Ecto neural progenitor cell (in vitro differentiated cells): ENCODE data around the gene LPP.

ENCODE experiments used
- DNase-seq: peaks from one replicate; pipeline ENCODE4 v3.0.0-alpha.2; 2018; ENCODE audit warnings: low spot score

The LPP gene

GRCh38 chr3:188877381-188877780, 723.4 kb downstream of the LPP start:
- no peak for DNase-seq

DNA sequence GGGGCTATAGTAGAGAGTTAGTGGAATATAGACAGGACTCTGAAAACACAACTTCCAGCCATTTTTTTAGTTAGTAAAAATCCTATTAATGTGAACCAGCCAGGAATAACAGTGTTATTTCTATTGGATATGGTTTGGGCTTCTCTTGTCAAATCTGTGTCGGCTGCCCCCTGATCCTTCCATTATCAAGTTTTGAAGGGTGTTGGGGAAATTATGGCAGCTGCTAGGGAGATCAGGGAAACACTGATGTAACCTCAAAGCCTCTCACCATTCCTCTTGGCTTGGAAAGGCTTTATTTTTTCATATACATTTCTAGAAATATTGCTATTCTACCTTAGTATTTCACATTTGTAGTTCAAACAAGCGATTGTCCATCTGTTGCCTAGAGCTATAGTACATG, 724.1 kb downstream of the LPP start:
- no peak for DNase-seq

GRCh38 chr3:188881954-188882641, 728.1 kb downstream of the LPP start:
- DNase-seq: no peak

GRCh38 chr3:188884299-188885043, 730.5 kb downstream of the LPP start:
- DNase-seq: no peak

- no peak for DNase-seq
Measured at GRCh38 chr3:188888321-188889053, 734.5 kb downstream of the LPP start.

GRCh38 chr3:188889054-188889491, 735.1 kb downstream of the LPP start:
- no peak for DNase-seq

- no peak for DNase-seq
Measured at GRCh38 chr3:188890572-188891270, 736.8 kb downstream of the LPP start.

- DNase-seq: no peak
Measured at GRCh38 chr3:188899881-188900280, 745.9 kb downstream of the LPP start.

DNA sequence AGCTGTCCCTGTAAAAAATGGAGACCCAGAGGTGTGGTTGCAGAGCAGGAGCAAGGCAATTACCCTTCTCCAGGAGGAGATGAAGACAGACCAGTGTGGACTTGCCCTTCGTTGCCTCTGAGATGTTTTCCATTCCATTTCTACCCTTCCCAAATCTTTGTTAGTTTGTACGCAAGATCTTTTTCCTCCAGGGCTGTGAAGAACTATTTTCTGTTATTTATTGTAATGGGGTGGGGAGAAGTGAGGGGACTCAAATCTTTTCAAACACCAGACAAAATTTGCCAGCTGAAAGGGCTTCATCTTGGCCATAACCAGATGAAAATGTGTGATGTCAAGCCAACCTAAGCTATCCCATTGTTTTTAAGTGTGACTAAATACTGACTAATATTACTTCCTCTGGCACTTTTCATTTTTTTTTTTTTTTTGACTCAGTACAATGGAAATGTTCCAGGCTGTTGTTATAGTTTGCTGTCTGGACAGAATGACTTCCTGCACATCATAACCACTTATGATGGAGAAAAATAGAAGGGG, 746.5 kb downstream of the LPP start:
- no peak for DNase-seq

DNA sequence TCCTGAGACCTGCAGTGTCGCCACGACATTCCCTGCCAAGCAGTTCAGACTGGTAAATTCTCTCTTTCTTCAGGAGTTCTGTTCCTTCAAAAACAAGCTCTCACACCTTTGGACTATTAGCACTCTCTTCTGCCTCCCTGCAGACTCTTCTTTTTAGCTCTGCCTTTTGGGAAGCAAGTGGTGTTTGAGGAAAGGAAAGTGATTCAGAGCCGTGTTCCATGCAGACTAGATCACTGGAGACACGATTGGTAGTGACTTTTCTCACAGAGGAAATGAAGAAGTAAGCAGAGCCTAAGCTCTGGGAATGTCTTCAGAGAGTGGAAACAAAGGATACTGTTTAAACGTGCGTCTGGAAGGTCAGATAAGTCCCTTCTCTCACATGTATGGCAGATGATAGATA, 747.2 kb downstream of the LPP start:
- DNase-seq: no peak

GRCh38 chr3:188901671-188902287, 747.8 kb downstream of the LPP start:
- DNase-seq: no peak

- DNase-seq: no peak
Measured at GRCh38 chr3:188904670-188905069, 750.7 kb downstream of the LPP start.

DNA sequence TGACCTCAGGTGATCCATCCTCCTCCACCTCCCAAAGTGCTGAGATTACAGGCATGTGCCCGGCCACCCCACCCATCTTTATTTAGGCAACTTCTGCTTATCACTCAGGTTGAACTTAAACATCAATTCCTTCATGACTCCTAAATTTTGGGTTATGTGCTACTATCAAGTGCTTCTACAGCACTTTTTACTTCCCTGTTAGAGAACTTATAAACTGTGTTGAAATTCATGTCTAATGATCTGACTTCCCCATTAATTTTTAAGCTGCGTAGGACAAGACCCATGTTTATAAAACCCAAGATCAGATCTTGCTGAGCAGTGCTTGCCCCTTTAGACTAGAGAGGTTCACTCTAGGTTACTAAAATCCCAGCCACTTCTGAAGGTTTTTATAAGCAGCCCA, 751.6 kb downstream of the LPP start:
- no peak for DNase-seq

DNA sequence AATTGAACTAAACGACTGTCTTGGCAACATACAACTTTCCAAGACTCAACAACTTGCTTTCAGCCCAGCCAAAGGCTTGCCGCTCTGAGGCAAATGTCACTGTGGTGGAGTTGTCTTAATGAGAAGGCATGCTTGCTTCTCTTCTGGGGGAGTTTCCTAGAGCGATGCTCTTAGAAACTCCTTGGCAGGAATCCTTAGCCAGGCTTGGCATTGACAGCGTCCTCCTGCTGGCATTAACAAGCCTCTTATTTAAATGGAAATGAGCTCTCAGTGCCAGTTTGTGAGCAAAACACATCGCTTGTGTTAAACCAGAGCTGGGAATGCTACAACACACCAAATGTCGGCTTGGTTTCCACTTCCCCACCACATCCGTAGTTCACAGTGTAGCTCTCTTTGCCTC, 752.3 kb downstream of the LPP start:
- DNase-seq: no peak

- DNase-seq: no peak
Measured at GRCh38 chr3:188908002-188908850, 754.3 kb downstream of the LPP start.

DNA sequence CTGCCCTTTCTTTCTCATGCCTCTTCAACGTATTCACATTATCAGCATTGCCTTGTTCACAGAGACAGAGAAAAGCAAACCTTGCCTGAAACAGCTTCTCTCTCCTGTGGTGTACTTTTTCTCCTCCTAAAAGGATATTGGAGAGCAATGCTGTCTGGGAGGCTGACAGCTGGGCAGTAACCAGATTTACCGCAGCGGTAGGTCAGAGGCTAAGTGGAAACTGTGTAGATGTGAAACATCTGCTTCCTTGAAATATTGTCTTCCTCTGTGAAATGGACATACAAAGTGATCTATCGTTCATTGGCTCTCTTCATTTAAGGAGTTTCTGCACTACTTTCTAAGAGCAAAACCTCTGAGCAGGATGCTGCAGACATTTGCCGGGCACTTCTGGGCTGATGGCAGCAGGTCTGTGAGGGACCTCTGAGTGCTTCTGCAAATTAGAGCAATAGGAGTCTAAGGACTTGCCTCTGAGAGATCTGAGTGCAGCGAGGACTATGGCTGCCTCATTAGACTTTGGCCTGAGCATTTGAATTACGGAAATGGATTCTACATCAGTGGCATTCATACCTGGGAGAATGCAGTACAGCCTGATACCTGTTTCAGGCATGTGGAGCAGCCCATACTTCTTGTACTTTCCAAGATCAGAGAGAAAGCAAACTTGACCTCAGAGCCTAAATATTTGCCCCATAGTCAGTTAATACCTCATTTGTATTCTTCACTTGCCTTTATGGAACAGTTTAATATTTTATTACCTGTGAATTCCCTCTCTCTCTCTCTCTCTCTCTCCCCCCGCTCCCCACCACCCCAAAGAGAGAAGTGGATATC, 757.3 kb downstream of the LPP start:
- no peak for DNase-seq

DNA sequence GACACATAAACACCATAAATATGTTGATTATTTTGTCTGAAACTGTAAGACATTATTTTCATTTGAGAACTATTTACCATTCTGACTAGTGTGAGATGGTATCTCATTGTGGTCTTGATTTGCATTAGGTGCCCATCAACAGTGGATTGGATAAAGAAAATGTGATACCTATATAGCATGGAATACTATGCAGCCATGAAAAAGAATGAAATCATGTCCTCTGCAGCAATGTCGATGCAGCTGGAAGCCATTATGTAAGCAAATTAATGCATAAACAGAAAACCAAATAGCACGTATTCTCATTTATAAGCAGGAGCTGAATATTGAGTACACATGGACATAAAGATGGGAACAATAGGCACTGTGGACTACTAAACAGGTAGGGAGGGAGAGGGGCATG, 759.1 kb downstream of the LPP start:
- no peak for DNase-seq

- DNase-seq: no peak
Measured at GRCh38 chr3:188914552-188914951, 760.6 kb downstream of the LPP start.

DNA sequence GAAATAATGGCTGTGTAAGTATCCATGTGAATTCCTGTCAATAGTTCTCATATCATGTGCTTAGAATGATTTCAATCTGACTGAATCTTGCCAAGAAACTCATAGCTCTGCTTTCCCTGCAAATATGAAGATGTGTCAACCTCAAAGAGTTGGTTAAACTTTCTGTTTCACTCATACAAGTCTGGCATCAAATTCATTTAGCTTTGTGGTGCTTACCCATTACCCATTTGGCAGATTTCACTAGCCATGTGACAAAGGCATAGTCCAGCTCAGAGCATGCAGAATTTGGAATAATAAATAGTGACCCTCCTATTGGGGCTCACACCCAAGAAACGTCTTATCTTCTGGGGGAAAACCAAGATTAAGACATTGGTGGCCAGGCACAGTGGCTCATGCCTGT, 761.2 kb downstream of the LPP start:
- DNase-seq: no peak

DNA sequence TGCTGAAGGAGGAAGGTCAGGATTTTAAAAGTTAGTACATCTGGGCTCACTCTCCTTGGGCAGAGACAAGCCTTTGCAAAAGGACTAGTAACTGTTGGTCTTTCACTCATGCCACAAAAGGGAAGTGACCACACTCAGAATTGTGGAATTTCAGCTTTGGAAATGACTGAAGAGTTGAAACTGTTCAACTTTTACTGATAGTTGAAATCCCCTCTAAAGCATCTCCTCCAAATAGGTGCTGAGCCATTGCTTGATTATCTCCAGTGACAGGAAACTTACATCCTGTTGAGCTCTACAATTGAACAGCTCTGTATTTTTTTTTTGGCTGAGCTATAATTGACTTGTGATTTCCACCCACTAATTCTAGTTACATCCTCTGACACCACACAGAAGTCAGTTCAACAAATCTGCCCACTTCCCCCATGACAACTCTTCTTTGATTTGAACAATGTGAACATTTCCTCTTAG, 763.0 kb downstream of the LPP start:
- no peak for DNase-seq
